ENCODE measurements around the gene EME1.

Gene EME1

GRCh38 chr17:50348522-50349242, 24.3 kb upstream of the EME1 start:
- DNase-seq, result peak; percentile 20

GRCh38 chr17:50349243-50349600, 23.8 kb upstream of the EME1 start:
- peak; percentile 24 for DNase-seq

GRCh38 chr17:50350733-50351132, 22.3 kb upstream of the EME1 start:
- DNase-seq, result no peak

- no peak for DNase-seq
Measured at GRCh38 chr17:50352072-50352692, 20.8 kb upstream of the EME1 start.

GRCh38 chr17:50352693-50353599, 20.1 kb upstream of the EME1 start:
- DNase-seq, result no peak

- peak; percentile 28 for DNase-seq
Measured at GRCh38 chr17:50353600-50354195, 19.3 kb upstream of the EME1 start.

GRCh38 chr17:50354198-50354597, 18.8 kb upstream of the EME1 start:
- DNase-seq, result no peak

GRCh38 chr17:50354776-50355175, 18.3 kb upstream of the EME1 start:
- DNase-seq, result peak; percentile 39

- DNase-seq, result no peak
Measured at GRCh38 chr17:50355336-50355700, 17.7 kb upstream of the EME1 start.

- peak; percentile 39 for DNase-seq
Measured at GRCh38 chr17:50355701-50356341, 17.2 kb upstream of the EME1 start.

- peak; percentile 35 for DNase-seq
Measured at GRCh38 chr17:50356418-50356817, 16.6 kb upstream of the EME1 start.

- peak; percentile 37 for DNase-seq
Measured at GRCh38 chr17:50356892-50357510, 16.0 kb upstream of the EME1 start.

GRCh38 chr17:50358177-50358576, 14.9 kb upstream of the EME1 start:
- no peak for DNase-seq

- DNase-seq, result no peak
Measured at GRCh38 chr17:50359005-50359699, 13.9 kb upstream of the EME1 start.

- peak; percentile 35 for DNase-seq
Measured at GRCh38 chr17:50359998-50360461, 13.0 kb upstream of the EME1 start.

GRCh38 chr17:50360486-50361115, 12.4 kb upstream of the EME1 start:
- DNase-seq, result no peak

GRCh38 chr17:50361561-50362480, 11.2 kb upstream of the EME1 start:
- no peak for DNase-seq

- no peak for DNase-seq
Measured at GRCh38 chr17:50362661-50363060, 10.4 kb upstream of the EME1 start.

GRCh38 chr17:50363217-50364060, 9.6 kb upstream of the EME1 start:
- DNase-seq, result peak; percentile 65

All from right forelimb (tissue), 1 donor.